Panc1 (cell line): ENCODE measurements around the gene KRTAP5-3. TPM values are rescaled to one million over a fixed set of nuclear protein-coding genes. Genes with fewer than 3 reads are reported as not detected.
"Not testable (repeated sequence)": the region's sequence is repeated elsewhere in the genome, so short reads cannot be mapped to it uniquely, and the experiment has no call there.

Experiments
- ATAC-seq: fragments of 200-7000 bp; cut with Tn5 transposase; 2 replicates; pipeline ENCODE4 v1.9.1; 2020; ENCODE audit warnings: mild to moderate bottlenecking, moderate library complexity
- BruUV-seq: library from RNA; stranded (reverse); fragments of 400-500 nt; replicated peaks from 2 replicates; lab custom pipeline; 2021; lab: Mats Ljungman, UMichigan
- CTCF ChIA-PET: fragments of 300-600 bp; sonication (Branson Sonifier 250); formaldehyde crosslinking; loops from one replicate; lab custom pipeline; 2022; ENCODE audit warnings: antibody characterized with exemption; lab: Charles Lee
- POLR2A ChIA-PET: fragments of 300-600 bp; sonication (Branson Sonifier 250); formaldehyde crosslinking; loops from one replicate; lab custom pipeline; 2022; ENCODE audit warnings: antibody characterized with exemption; lab: Charles Lee
- DNase-seq: peaks from one replicate; pipeline ENCODE4 v3.0.0-alpha.2; 2010; ENCODE audit warnings: low read depth, low spot score
- H3K27ac ChIP-seq: 2 replicates; pipeline ENCODE4 v1.5.1; 2011; ENCODE audit warnings: mild to moderate bottlenecking, low read length, inconsistent platforms
- H3K27me3 ChIP-seq: fragments of 200-500 bp; sonication (Bioruptor generic); 2 replicates; pipeline ENCODE4 v1.6.0; 2014; ENCODE audit warnings: low read length, inconsistent platforms; ENCODE audit not compliant: control insufficient read depth, insufficient read depth
- H3K36me3 ChIP-seq: fragments of 200-500 bp; sonication (Bioruptor generic); 2 replicates; pipeline ENCODE4 v1.5.1; 2014; ENCODE audit warnings: inconsistent platforms, mild to moderate bottlenecking, low read length, moderate library complexity; ENCODE audit not compliant: control insufficient read depth, insufficient read depth
- H3K4me1 ChIP-seq: 2 replicates; pipeline ENCODE4 v1.5.1; 2011; ENCODE audit warnings: inconsistent platforms, mild to moderate bottlenecking, low read length, moderate library complexity; ENCODE audit not compliant: control insufficient read depth, insufficient read depth
- H3K4me3 ChIP-seq, 2 experiments: 2 replicates each; pipeline ENCODE4 v1.5.1; 2011 to 2012; ENCODE audit warnings: low read depth in 2 of 2, low read length in 2 of 2, mild to moderate bottlenecking in 2 of 2, inconsistent platforms in 1 of 2, moderate library complexity in 1 of 2
- H3K9me3 ChIP-seq: fragments of 200-500 bp; sonication (Bioruptor generic); 2 replicates; pipeline ENCODE4 v1.5.1; 2014; ENCODE audit warnings: low read depth, mild to moderate bottlenecking, inconsistent platforms, low read length, moderate library complexity; ENCODE audit not compliant: control insufficient read depth, insufficient read depth
- POLR2AphosphoS5 ChIP-seq: IDR thresholded peaks from 2 replicates; pipeline ENCODE4 v1.6.1; 2012; ENCODE audit warnings: mild to moderate bottlenecking, low read depth, low read length, moderate library complexity
- SIN3A ChIP-seq: IDR thresholded peaks from 2 replicates; pipeline ENCODE4 v1.6.1; 2012; ENCODE audit warnings: low read depth, mild to moderate bottlenecking, low read length, moderate library complexity, borderline replicate concordance; ENCODE audit not compliant: insufficient read depth
- TCF7L2 ChIP-seq: IDR thresholded peaks from 2 replicates; pipeline ENCODE4 v1.6.1; 2011; ENCODE audit warnings: mild to moderate bottlenecking, low read depth, low read length, inconsistent platforms
- in situ Hi-C: cut with HindIII; loops from 2 replicates; pipeline ENCODE4 v1.10.0; 2016; ENCODE audit warnings: low sequenced_read_pairs, low pct_unique_long_range_greater_than_20kb
- intact Hi-C: fragments of 100-400 bp; cut with micrococcal nuclease; formaldehyde crosslinking; loops from one replicate; pipeline ENCODE4 v1.10.0; 2022; ENCODE audit not compliant: unreplicated experiment
- total RNA-seq: library from RNA; stranded (reverse); gene quantifications from one replicate; pipeline ENCODE4 v1.2.1, GENCODE V29; 2021; ENCODE audit not compliant: unreplicated experiment
- TF ChIP-seq, protein P1 (sequence below), 2 experiments: IDR thresholded peaks; 2 replicates each; pipeline ENCODE4 v1.6.1; 2011 to 2012; ENCODE audit warnings: low read depth in 2 of 2, control low read depth in 1 of 2, low read length in 1 of 2, mild to moderate bottlenecking in 1 of 2, moderate library complexity in 1 of 2; ENCODE audit not compliant: insufficient read depth in 1 of 2
- TF ChIP-seq, protein P2 (sequence below): fragments of 450-650 bp; IDR thresholded peaks from 2 replicates; pipeline ENCODE4 v1.5.1; 2017; ENCODE audit warnings: mild to moderate bottlenecking

Gene KRTAP5-3
- total RNA-seq, 1 experiment from 2014 or later, result not detected

DNA sequence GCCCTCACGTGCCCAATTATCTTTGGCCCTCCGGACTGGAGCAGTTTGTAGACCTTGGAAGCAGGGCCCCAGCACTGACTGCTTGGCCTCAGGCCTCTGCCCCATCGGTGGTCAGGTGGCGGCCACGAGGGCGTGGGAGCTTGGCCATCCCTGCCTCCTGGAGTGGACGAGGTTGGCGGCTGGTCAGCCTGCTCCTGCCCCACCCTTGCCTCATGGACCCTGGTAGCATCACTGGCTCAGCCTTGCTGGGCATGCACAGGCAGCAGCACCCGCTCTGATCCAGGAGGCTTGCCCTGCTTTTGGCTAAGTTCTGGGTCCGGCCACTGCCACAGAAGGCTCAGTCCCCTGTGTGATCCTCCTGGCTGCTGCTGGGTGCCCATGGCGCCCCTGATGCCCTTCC, 4.1 kb downstream of the KRTAP5-3 start:
- no TSS peak for BruUV-seq
- ATAC-seq (no peak), DNase-seq (no peak)
- POLR2A ChIA-PET, result no interaction called here
- in situ Hi-C loops (no loop called here), intact Hi-C loops (no loop called here)
- CTCF ChIA-PET, result no interaction called here
- H3K27me3 ChIP-seq, result peaks cover 25% of the 10 kb centered on the region
- H3K4me1 ChIP-seq, result no peaks in the 10 kb centered on the region
- H3K27ac ChIP-seq, result no peak overlapping the region
- H3K9me3 ChIP-seq, result no peaks in the 10 kb centered on the region
- H3K4me3 ChIP-seq, result no peak overlapping the region
- TF ChIP-seq, protein P1, sequence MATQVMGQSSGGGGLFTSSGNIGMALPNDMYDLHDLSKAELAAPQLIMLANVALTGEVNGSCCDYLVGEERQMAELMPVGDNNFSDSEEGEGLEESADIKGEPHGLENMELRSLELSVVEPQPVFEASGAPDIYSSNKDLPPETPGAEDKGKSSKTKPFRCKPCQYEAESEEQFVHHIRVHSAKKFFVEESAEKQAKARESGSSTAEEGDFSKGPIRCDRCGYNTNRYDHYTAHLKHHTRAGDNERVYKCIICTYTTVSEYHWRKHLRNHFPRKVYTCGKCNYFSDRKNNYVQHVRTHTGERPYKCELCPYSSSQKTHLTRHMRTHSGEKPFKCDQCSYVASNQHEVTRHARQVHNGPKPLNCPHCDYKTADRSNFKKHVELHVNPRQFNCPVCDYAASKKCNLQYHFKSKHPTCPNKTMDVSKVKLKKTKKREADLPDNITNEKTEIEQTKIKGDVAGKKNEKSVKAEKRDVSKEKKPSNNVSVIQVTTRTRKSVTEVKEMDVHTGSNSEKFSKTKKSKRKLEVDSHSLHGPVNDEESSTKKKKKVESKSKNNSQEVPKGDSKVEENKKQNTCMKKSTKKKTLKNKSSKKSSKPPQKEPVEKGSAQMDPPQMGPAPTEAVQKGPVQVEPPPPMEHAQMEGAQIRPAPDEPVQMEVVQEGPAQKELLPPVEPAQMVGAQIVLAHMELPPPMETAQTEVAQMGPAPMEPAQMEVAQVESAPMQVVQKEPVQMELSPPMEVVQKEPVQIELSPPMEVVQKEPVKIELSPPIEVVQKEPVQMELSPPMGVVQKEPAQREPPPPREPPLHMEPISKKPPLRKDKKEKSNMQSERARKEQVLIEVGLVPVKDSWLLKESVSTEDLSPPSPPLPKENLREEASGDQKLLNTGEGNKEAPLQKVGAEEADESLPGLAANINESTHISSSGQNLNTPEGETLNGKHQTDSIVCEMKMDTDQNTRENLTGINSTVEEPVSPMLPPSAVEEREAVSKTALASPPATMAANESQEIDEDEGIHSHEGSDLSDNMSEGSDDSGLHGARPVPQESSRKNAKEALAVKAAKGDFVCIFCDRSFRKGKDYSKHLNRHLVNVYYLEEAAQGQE (IDR thresholded peaks at IDR 0.05; ENCODE audit: insufficient read depth in 1 of 2, low read depth in 2 of 2, low read length in 1 of 2), result no peak
- TF ChIP-seq SIN3A (no peak), TCF7L2 (no peak), POLR2AphosphoS5 (no peak)
- TF ChIP-seq, protein P2, sequence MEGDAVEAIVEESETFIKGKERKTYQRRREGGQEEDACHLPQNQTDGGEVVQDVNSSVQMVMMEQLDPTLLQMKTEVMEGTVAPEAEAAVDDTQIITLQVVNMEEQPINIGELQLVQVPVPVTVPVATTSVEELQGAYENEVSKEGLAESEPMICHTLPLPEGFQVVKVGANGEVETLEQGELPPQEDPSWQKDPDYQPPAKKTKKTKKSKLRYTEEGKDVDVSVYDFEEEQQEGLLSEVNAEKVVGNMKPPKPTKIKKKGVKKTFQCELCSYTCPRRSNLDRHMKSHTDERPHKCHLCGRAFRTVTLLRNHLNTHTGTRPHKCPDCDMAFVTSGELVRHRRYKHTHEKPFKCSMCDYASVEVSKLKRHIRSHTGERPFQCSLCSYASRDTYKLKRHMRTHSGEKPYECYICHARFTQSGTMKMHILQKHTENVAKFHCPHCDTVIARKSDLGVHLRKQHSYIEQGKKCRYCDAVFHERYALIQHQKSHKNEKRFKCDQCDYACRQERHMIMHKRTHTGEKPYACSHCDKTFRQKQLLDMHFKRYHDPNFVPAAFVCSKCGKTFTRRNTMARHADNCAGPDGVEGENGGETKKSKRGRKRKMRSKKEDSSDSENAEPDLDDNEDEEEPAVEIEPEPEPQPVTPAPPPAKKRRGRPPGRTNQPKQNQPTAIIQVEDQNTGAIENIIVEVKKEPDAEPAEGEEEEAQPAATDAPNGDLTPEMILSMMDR, result no peak
- no peaks in the 10 kb centered on the region for H3K36me3 ChIP-seq

- TF ChIP-seq POLR2AphosphoS5 (no peak), TCF7L2 (no peak), SIN3A (no peak)
- TF ChIP-seq, protein P1 (IDR thresholded peaks at IDR 0.05; ENCODE audit: insufficient read depth in 1 of 2, low read depth in 2 of 2, low read length in 1 of 2), result no peak
- TF ChIP-seq, protein P2, result no peak
- intact Hi-C loops, result no loop called here
- POLR2A ChIA-PET, result no interaction called here
Observed at GRCh38 chr11:1603629-1604028, 4.6 kb downstream of the KRTAP5-3 start.

DNA sequence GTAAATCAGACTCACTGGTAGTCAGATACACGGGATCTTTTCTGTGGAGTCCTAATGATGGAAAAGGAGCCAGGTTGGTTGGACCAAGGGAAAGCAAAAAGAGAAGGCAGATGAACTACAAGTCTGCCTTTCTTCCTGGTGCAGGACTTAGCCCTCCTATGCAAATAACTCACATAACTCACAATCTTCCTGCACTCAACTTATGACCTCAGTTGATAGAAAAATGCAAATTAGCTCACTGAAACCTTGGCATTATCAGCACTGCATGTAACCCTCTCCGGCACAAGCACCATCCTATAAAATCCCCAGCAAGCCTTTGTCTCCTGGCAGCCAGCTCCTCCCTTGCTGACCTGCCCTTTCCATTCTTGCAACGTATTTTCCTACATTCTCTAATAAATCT, 6.6 kb downstream of the KRTAP5-3 start:
- H3K27ac ChIP-seq, DNase-seq, H3K4me3 ChIP-seq, H3K36me3 ChIP-seq, ATAC-seq, H3K9me3 ChIP-seq, H3K4me1 ChIP-seq, CTCF ChIA-PET, POLR2A ChIA-PET, intact Hi-C loops, in situ Hi-C loops, BruUV-seq: not testable (repeated sequence)
- peaks cover 25% of the 10 kb centered on the region for H3K27me3 ChIP-seq

More at GRCh38 chr11:1603629-1604028, 4.6 kb downstream of the KRTAP5-3 start:
- no peaks in the 10 kb centered on the region for H3K9me3 ChIP-seq
- H3K27ac ChIP-seq, result no peak overlapping the region
- peaks cover 25% of the 10 kb centered on the region for H3K27me3 ChIP-seq
- CTCF ChIA-PET, result no interaction called here
- DNase-seq (no peak), ATAC-seq (no peak)
- BruUV-seq, result no TSS peak
- no peaks in the 10 kb centered on the region for H3K36me3 ChIP-seq
- no peak overlapping the region for H3K4me3 ChIP-seq
- in situ Hi-C loops, result no loop called here
- H3K4me1 ChIP-seq, result no peaks in the 10 kb centered on the region
